ENCODE results near the gene PROX1.

The PROX1 gene

GRCh38 chr1:213951876-213952275 lies 35.9 kb upstream of the PROX1 start:
- DNase-seq (ENCODE audit: low read depth), result no peak
- no peak for TF ChIP-seq CTCF (IDR thresholded peaks at IDR 0.05; ENCODE audit: insufficient read depth, low read depth, low read length, missing control alignments)
- no peak overlapping the region for H3K4me3 ChIP-seq (ENCODE audit: low read length)

GRCh38 chr1:213953806-213954205 lies 34.0 kb upstream of the PROX1 start:
- TF ChIP-seq CTCF (IDR thresholded peaks at IDR 0.05; ENCODE audit: insufficient read depth, low read depth, low read length, missing control alignments), result no peak
- DNase-seq (ENCODE audit: low read depth), result no peak
- no peak overlapping the region for H3K4me3 ChIP-seq (ENCODE audit: low read length)

GRCh38 chr1:213956295-213956770 lies 31.4 kb upstream of the PROX1 start:
- no peak for DNase-seq (ENCODE audit: low read depth)
- H3K4me3 ChIP-seq (ENCODE audit: low read length), result no peak overlapping the region
- no peak for TF ChIP-seq CTCF (IDR thresholded peaks at IDR 0.05; ENCODE audit: insufficient read depth, low read depth, low read length, missing control alignments)

GRCh38 chr1:213958346-213958745 lies 29.4 kb upstream of the PROX1 start:
- no peak for DNase-seq (ENCODE audit: low read depth)
- TF ChIP-seq CTCF (IDR thresholded peaks at IDR 0.05; ENCODE audit: insufficient read depth, low read depth, low read length, missing control alignments), result no peak
- no peak overlapping the region for H3K4me3 ChIP-seq (ENCODE audit: low read length)

- H3K4me3 ChIP-seq (ENCODE audit: low read length), result no peak overlapping the region
- TF ChIP-seq CTCF (IDR thresholded peaks at IDR 0.05; ENCODE audit: insufficient read depth, low read depth, low read length, missing control alignments), result no peak
- no peak for DNase-seq (ENCODE audit: low read depth)
Observed at GRCh38 chr1:213960963-213961362, 26.8 kb upstream of the PROX1 start.

DNA sequence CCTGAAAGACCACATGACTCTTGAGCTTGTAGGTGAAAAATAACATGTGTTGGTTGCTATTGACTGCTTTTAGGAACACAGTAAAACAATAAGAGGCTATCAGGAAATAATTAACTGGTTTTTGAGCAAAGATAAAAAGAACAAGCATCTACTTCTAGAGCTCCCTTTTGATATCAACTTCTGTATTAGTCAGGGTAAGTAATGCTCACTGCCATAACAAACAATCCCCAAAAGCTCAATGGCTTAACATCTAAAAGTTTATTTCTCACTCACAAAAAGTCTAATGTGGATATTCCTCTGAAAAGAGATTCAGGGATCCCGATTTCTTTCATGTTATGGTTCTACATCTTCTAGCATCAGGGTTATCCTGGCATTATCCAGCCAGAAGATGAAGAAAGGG lies 25.3 kb upstream of the PROX1 start:
- TF ChIP-seq CTCF (IDR thresholded peaks at IDR 0.05; ENCODE audit: insufficient read depth, low read depth, low read length, missing control alignments), result no peak
- no peak for DNase-seq (ENCODE audit: low read depth)
- no peak overlapping the region for H3K4me3 ChIP-seq (ENCODE audit: low read length)

DNA sequence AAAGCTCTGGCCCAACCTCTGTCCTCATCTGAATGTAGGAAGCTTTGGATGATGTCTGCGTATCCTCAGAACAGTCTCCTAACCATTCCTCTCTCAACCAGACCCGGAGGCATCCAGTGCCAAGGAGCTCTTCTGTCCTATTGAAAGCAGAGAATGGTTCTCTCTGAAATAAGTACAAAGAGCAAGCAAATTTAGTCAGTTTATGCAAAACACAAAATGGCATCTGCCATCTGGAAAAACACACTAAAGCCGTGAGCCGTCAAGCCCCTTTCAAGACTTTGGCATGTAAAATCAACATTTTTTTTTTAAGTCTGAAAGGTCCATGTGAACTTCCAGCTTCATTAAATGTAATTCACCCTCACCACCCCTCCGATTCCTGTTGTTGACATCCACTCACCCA lies 21.7 kb upstream of the PROX1 start:
- no peak for TF ChIP-seq CTCF (IDR thresholded peaks at IDR 0.05; ENCODE audit: insufficient read depth, low read depth, low read length, missing control alignments)
- no peak for DNase-seq (ENCODE audit: low read depth)
- H3K4me3 ChIP-seq (ENCODE audit: low read length), result no peak overlapping the region
